ENCODE measurements around the gene OPCML. TPM values are rescaled to one million over a fixed set of nuclear protein-coding genes. Genes with fewer than 3 reads are reported as not detected.

Gene OPCML
- total and polyA plus RNA-seq, 7 experiments from 2014 or later: not detected

- Mint-ChIP-seq H3K9me3 (peaks cover 0 to 3% (median 0%) of the 10 kb centered on the region in 11 donors), H3K27me3 (no peaks in the 10 kb centered on the region), H3K36me3 (no peaks in the 10 kb centered on the region), H3K27ac (no peak overlapping the region), H3K4me3 (no peak overlapping the region), H3K4me1 (no peaks in the 10 kb centered on the region)
- Histone ChIP-seq H3K9me3 (ENCODE audit: control insufficient read depth in 2 of 3, low read length in 3 of 3) (no peaks in the 10 kb centered on the region), H3K4me3 (ENCODE audit: low read length) (no peak overlapping the region), H3K27me3 (ENCODE audit: control insufficient read depth in 2 of 2, insufficient read depth in 2 of 2, low read length in 2 of 2) (no peaks in the 10 kb centered on the region), H3K36me3 (ENCODE audit: control insufficient read depth in 2 of 3, insufficient read depth in 3 of 3, low read length in 3 of 3) (no peaks in the 10 kb centered on the region), H3K27ac (ENCODE audit: low read depth, low read length) (no peak overlapping the region), H3K4me1 (ENCODE audit: control insufficient read depth in 2 of 2, insufficient read depth in 2 of 2, low read length in 2 of 2) (no peaks in the 10 kb centered on the region)
- CTCF ChIA-PET: no interaction called here
- POLR2A ChIA-PET: no interaction called here
- no peak for DNase-seq
- intact Hi-C loops (cut with micrococcal nuclease): no loop called here
- ATAC-seq: no peak
Observed at GRCh38 chr11:132540581-132540980, 991.7 kb downstream of the OPCML start.

GRCh38 chr11:132539590-132540368 lies 992.5 kb downstream of the OPCML start:
- intact Hi-C loops (cut with micrococcal nuclease): no loop called here
- H3K27ac Mint-ChIP-seq: no peak overlapping the region
- DNase-seq (no peak), ATAC-seq (no peak)
- ChIA-PET POLR2A (no interaction called here), CTCF (no interaction called here)
- Histone ChIP-seq H3K4me3 (ENCODE audit: low read length) (no peak overlapping the region), H3K27ac (ENCODE audit: low read depth, low read length) (no peak overlapping the region), H3K36me3 (ENCODE audit: control insufficient read depth in 2 of 3, insufficient read depth in 3 of 3, low read length in 3 of 3) (no peaks in the 10 kb centered on the region), H3K4me1 (ENCODE audit: control insufficient read depth in 2 of 2, insufficient read depth in 2 of 2, low read length in 2 of 2) (no peaks in the 10 kb centered on the region), H3K27me3 (ENCODE audit: control insufficient read depth in 2 of 2, insufficient read depth in 2 of 2, low read length in 2 of 2) (no peaks in the 10 kb centered on the region), H3K9me3 (ENCODE audit: control insufficient read depth in 2 of 3, low read length in 3 of 3) (no peaks in the 10 kb centered on the region)
- no peak overlapping the region for H3K4me3 Mint-ChIP-seq
- H3K36me3 Mint-ChIP-seq: no peaks in the 10 kb centered on the region
- H3K9me3 Mint-ChIP-seq: peaks cover 0 to 3% (median 0%) of the 10 kb centered on the region in 11 donors
- H3K27me3 Mint-ChIP-seq: no peaks in the 10 kb centered on the region
- no peaks in the 10 kb centered on the region for H3K4me1 Mint-ChIP-seq

GRCh38 chr11:132538642-132539041 lies 993.7 kb downstream of the OPCML start:
- no peak for ATAC-seq
- CTCF ChIA-PET: no interaction called here
- intact Hi-C loops (cut with micrococcal nuclease): no loop called here

GRCh38 chr11:132535830-132536229 lies 996.5 kb downstream of the OPCML start:
- intact Hi-C loops (cut with micrococcal nuclease): no loop called here

More at GRCh38 chr11:132538642-132539041, 993.7 kb downstream of the OPCML start:
- no peaks in the 10 kb centered on the region for H3K4me1 Mint-ChIP-seq
- no peak for DNase-seq
- peaks cover 0 to 4% (median 0%) of the 10 kb centered on the region in 11 donors for H3K9me3 Mint-ChIP-seq
- no peaks in the 10 kb centered on the region for H3K27me3 ChIP-seq (ENCODE audit: control insufficient read depth in 2 of 2, insufficient read depth in 2 of 2, low read length in 2 of 2)
- H3K36me3 ChIP-seq (ENCODE audit: control insufficient read depth in 2 of 3, insufficient read depth in 3 of 3, low read length in 3 of 3): no peaks in the 10 kb centered on the region
- H3K4me3 Mint-ChIP-seq: no peak overlapping the region
- H3K36me3 Mint-ChIP-seq: no peaks in the 10 kb centered on the region
- POLR2A ChIA-PET: no interaction called here
- no peaks in the 10 kb centered on the region for H3K9me3 ChIP-seq (ENCODE audit: control insufficient read depth in 2 of 3, low read length in 3 of 3)
- H3K27ac ChIP-seq (ENCODE audit: low read depth, low read length): no peak overlapping the region
- no peaks in the 10 kb centered on the region for H3K4me1 ChIP-seq (ENCODE audit: control insufficient read depth in 2 of 2, insufficient read depth in 2 of 2, low read length in 2 of 2)
- no peaks in the 10 kb centered on the region for H3K27me3 Mint-ChIP-seq
- no peak overlapping the region for H3K27ac Mint-ChIP-seq
- H3K4me3 ChIP-seq (ENCODE audit: low read length): no peak overlapping the region

GRCh38 chr11:132531921-132532320 lies 1000.4 kb downstream of the OPCML start:
- ATAC-seq (no peak), DNase-seq (no peak)
- Histone ChIP-seq H3K4me3 (ENCODE audit: low read length) (no peak overlapping the region), H3K27ac (ENCODE audit: low read depth, low read length) (no peak overlapping the region), H3K4me1 (ENCODE audit: control insufficient read depth in 2 of 2, insufficient read depth in 2 of 2, low read length in 2 of 2) (no peaks in the 10 kb centered on the region), H3K9me3 (ENCODE audit: control insufficient read depth in 2 of 3, low read length in 3 of 3) (no peaks in the 10 kb centered on the region), H3K36me3 (ENCODE audit: control insufficient read depth in 2 of 3, insufficient read depth in 3 of 3, low read length in 3 of 3) (no peaks in the 10 kb centered on the region), H3K27me3 (ENCODE audit: control insufficient read depth in 2 of 2, insufficient read depth in 2 of 2, low read length in 2 of 2) (no peaks in the 10 kb centered on the region)
- ChIA-PET CTCF (no interaction called here), POLR2A (no interaction called here)
- Mint-ChIP-seq H3K27ac (no peak overlapping the region), H3K4me3 (no peak overlapping the region), H3K4me1 (no peaks in the 10 kb centered on the region), H3K9me3 (peaks cover 0 to 20% (median 0%) of the 10 kb centered on the region in 11 donors), H3K27me3 (no peaks in the 10 kb centered on the region), H3K36me3 (no peaks in the 10 kb centered on the region)
- intact Hi-C loops (cut with micrococcal nuclease): no loop called here

More at GRCh38 chr11:132535830-132536229, 996.5 kb downstream of the OPCML start:
- ATAC-seq: no peak
- H3K27me3 Mint-ChIP-seq: no peaks in the 10 kb centered on the region
- H3K4me3 ChIP-seq (ENCODE audit: low read length): no peak overlapping the region
- no peaks in the 10 kb centered on the region for H3K36me3 Mint-ChIP-seq
- H3K4me1 ChIP-seq (ENCODE audit: control insufficient read depth in 2 of 2, insufficient read depth in 2 of 2, low read length in 2 of 2): no peaks in the 10 kb centered on the region
- H3K4me1 Mint-ChIP-seq: no peaks in the 10 kb centered on the region
- no peaks in the 10 kb centered on the region for H3K36me3 ChIP-seq (ENCODE audit: control insufficient read depth in 2 of 3, insufficient read depth in 3 of 3, low read length in 3 of 3)
- no peak overlapping the region for H3K27ac ChIP-seq (ENCODE audit: low read depth, low read length)
- H3K9me3 Mint-ChIP-seq: peaks cover 0 to 9% (median 0%) of the 10 kb centered on the region in 11 donors
- POLR2A ChIA-PET: no interaction called here
- no peak overlapping the region for H3K27ac Mint-ChIP-seq
- H3K9me3 ChIP-seq (ENCODE audit: control insufficient read depth in 2 of 3, low read length in 3 of 3): no peaks in the 10 kb centered on the region
- no peak overlapping the region for H3K4me3 Mint-ChIP-seq
- no peak for DNase-seq
- CTCF ChIA-PET: no interaction called here
- no peaks in the 10 kb centered on the region for H3K27me3 ChIP-seq (ENCODE audit: control insufficient read depth in 2 of 2, insufficient read depth in 2 of 2, low read length in 2 of 2)

GRCh38 chr11:132528181-132528580 lies 1004.1 kb downstream of the OPCML start:
- intact Hi-C loops (cut with micrococcal nuclease): loop anchor here in 1 of 2 donors (10.0 kb wide), 1 partner anchor 83 kb away; no protein-coding TSS in a partner anchor
- no peaks in the 10 kb centered on the region for H3K36me3 ChIP-seq (ENCODE audit: control insufficient read depth in 2 of 3, insufficient read depth in 3 of 3, low read length in 3 of 3)
- no peak for DNase-seq

GRCh38 chr11:132523929-132524328 lies 1008.4 kb downstream of the OPCML start:
- intact Hi-C loops (cut with micrococcal nuclease): loop anchor here in 1 of 2 donors (10.0 kb wide), 1 partner anchor 79 kb away; no protein-coding TSS in a partner anchor
- Mint-ChIP-seq H3K9me3 (peaks cover 0 to 6% (median 2%) of the 10 kb centered on the region in 11 donors), H3K4me3 (no peak overlapping the region), H3K4me1 (no peaks in the 10 kb centered on the region), H3K27me3 (no peaks in the 10 kb centered on the region), H3K36me3 (no peaks in the 10 kb centered on the region), H3K27ac (no peak overlapping the region)
- Histone ChIP-seq H3K4me3 (ENCODE audit: low read length) (no peak overlapping the region), H3K9me3 (ENCODE audit: control insufficient read depth in 2 of 3, low read length in 3 of 3) (no peaks in the 10 kb centered on the region), H3K36me3 (ENCODE audit: control insufficient read depth in 2 of 3, insufficient read depth in 3 of 3, low read length in 3 of 3) (no peaks in the 10 kb centered on the region), H3K27ac (ENCODE audit: low read depth, low read length) (no peak overlapping the region), H3K27me3 (ENCODE audit: control insufficient read depth in 2 of 2, insufficient read depth in 2 of 2, low read length in 2 of 2) (no peaks in the 10 kb centered on the region), H3K4me1 (ENCODE audit: control insufficient read depth in 2 of 2, insufficient read depth in 2 of 2, low read length in 2 of 2) (no peaks in the 10 kb centered on the region)
- DNase-seq (no peak), ATAC-seq (no peak)
- ChIA-PET POLR2A (no interaction called here), CTCF (no interaction called here)

More at GRCh38 chr11:132528181-132528580, 1004.1 kb downstream of the OPCML start:
- CTCF ChIA-PET: interaction anchor here (1.5 kb wide), 1 partner anchor 9 kb away, joined by 3 read pairs; no protein-coding TSS in a partner anchor
- POLR2A ChIA-PET: no interaction called here
- Mint-ChIP-seq H3K9me3 (peaks cover 0 to 13% (median 2%) of the 10 kb centered on the region in 11 donors), H3K4me1 (no peaks in the 10 kb centered on the region), H3K36me3 (no peaks in the 10 kb centered on the region), H3K4me3 (no peak overlapping the region), H3K27ac (no peak overlapping the region), H3K27me3 (no peaks in the 10 kb centered on the region)
- H3K9me3 ChIP-seq (ENCODE audit: control insufficient read depth in 2 of 3, low read length in 3 of 3): no peaks in the 10 kb centered on the region
- no peaks in the 10 kb centered on the region for H3K27me3 ChIP-seq (ENCODE audit: control insufficient read depth in 2 of 2, insufficient read depth in 2 of 2, low read length in 2 of 2)
- no peak overlapping the region for H3K27ac ChIP-seq (ENCODE audit: low read depth, low read length)
- no peak for ATAC-seq
- H3K4me3 ChIP-seq (ENCODE audit: low read length): no peak overlapping the region
- no peaks in the 10 kb centered on the region for H3K4me1 ChIP-seq (ENCODE audit: control insufficient read depth in 2 of 2, insufficient read depth in 2 of 2, low read length in 2 of 2)

All from naive thymus-derived CD4-positive, alpha-beta T cell (primary cell).